ENCODE measurements around the gene HDAC8.

- no peak for TF ChIP-seq SIN3A (IDR thresholded peaks at IDR 0.05; ENCODE audit: borderline replicate concordance, insufficient read depth, low read length)
- TF ChIP-seq, protein P1, sequence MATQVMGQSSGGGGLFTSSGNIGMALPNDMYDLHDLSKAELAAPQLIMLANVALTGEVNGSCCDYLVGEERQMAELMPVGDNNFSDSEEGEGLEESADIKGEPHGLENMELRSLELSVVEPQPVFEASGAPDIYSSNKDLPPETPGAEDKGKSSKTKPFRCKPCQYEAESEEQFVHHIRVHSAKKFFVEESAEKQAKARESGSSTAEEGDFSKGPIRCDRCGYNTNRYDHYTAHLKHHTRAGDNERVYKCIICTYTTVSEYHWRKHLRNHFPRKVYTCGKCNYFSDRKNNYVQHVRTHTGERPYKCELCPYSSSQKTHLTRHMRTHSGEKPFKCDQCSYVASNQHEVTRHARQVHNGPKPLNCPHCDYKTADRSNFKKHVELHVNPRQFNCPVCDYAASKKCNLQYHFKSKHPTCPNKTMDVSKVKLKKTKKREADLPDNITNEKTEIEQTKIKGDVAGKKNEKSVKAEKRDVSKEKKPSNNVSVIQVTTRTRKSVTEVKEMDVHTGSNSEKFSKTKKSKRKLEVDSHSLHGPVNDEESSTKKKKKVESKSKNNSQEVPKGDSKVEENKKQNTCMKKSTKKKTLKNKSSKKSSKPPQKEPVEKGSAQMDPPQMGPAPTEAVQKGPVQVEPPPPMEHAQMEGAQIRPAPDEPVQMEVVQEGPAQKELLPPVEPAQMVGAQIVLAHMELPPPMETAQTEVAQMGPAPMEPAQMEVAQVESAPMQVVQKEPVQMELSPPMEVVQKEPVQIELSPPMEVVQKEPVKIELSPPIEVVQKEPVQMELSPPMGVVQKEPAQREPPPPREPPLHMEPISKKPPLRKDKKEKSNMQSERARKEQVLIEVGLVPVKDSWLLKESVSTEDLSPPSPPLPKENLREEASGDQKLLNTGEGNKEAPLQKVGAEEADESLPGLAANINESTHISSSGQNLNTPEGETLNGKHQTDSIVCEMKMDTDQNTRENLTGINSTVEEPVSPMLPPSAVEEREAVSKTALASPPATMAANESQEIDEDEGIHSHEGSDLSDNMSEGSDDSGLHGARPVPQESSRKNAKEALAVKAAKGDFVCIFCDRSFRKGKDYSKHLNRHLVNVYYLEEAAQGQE (IDR thresholded peaks at IDR 0.05; ENCODE audit: insufficient read depth in 1 of 2, low read depth in 2 of 2, low read length in 2 of 2), result no peak
- no peak for TF ChIP-seq POLR2AphosphoS5 (IDR thresholded peaks at IDR 0.05; ENCODE audit: low read depth, low read length)
- no peak for TF ChIP-seq TAF1 (IDR thresholded peaks at IDR 0.05; ENCODE audit: borderline replicate concordance, insufficient read depth, low read length)
- no peak for TF ChIP-seq FOXP2 (optimal IDR thresholded peaks at IDR 0.05; ENCODE audit: borderline replicate concordance, extremely low read depth, extremely low read length, insufficient read depth)
Observed at GRCh38 chrX:72604705-72605104, 32.1 kb upstream of the HDAC8 start.

Data from PFSK-1 (cell line).